CD4-positive, alpha-beta T cell treated with Interleukin-4 for 4 hours (primary cell): Measurements from ENCODE around the gene PFKL.

Source experiments
- DNase-seq: peaks from one replicate; pipeline ENCODE4 v3.0.0-alpha.2; 2020

Gene PFKL

DNA sequence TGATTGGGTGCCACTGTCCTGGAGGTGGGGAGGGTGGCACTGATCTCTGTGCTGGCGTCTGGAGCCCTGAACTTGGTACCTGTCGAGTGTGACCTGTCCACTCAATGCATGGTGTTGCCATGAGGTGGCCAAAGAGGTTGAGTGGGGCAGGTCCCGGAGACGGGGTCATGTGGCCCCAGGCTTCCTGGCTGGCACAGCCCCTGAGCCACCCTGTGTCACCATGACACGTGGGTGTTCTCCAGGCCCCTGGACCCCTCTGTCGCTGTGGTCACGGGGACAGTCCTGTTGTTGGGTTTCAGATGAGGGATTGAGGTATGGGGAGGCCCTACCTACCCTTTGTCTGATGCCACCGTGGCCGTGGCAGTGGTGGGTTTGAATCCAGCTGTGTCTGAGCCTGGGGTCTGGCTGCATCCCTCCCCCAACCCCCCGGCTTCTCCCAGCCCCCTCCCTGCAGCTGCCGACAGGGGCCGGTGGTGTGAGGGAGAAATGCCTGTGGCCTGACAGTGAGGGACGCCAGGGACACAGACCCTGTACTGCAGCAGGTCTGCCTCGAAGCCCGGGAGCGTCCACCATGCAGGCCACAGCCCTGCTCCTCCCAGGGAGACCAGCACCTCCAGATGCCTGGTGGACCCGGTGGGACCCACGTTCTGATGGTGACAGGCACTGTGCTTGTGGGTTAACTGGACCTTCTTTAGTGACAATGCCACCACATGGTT, 65.6 kb downstream of the PFKL start:
- DNase-seq, result no peak

DNA sequence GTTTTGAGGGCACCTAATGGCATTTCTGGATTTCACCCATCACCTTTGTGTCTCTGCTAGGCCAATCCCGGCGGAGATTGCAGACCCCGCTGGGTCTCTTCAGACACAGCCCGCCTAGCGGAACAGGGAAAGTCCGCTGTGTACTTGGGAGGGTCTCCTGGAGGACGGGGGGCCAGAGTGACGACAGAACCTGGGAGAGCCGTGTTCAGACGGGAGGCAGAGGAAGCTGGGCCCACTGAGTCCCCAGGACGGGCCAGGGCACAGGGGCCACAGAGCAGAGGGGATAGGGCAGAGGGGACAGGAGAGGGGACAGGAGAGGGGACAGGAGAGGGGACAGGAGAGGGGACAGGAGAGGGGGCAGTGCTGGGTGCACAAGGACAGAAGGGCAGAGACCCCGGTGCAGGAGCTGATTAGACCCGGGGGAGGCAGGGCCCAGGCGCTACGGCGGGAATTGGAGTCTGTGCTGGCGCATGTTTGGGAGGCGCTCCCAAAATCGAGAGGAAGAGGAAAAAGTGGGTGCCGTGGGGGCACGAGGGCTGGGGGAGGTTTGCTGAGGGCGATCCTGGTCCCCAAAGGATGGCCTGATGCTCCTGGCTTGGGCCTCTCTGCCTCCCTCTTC, 66.2 kb downstream of the PFKL start:
- DNase-seq, result no peak

DNA sequence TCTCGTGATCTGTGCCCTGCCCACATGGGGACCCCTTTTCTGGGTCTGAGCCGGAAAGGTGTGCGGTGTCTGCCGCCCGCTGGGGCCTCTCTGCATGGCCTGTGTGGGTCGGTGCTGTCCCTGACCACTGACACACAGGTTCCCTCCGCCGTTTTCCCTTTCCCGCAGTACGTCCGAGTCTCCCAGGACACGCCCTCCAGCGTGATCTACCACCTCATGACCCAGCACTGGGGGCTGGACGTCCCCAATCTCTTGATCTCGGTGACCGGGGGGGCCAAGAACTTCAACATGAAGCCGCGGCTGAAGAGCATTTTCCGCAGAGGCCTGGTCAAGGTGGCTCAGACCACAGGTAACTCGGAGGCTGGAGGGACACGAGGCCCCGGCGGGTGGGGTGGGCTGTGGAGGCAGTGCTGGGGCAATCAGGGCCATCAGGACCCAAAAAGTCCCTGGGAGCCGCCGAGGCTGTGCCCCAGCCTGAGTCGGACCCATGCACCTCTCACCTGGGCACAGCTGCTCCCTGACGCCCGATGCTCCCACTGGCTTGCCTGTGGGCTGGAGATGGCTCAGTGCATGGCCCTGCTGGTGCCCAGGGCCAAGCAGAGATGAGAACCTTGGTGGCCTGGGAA, 66.8 kb downstream of the PFKL start:
- no peak for DNase-seq

DNA sequence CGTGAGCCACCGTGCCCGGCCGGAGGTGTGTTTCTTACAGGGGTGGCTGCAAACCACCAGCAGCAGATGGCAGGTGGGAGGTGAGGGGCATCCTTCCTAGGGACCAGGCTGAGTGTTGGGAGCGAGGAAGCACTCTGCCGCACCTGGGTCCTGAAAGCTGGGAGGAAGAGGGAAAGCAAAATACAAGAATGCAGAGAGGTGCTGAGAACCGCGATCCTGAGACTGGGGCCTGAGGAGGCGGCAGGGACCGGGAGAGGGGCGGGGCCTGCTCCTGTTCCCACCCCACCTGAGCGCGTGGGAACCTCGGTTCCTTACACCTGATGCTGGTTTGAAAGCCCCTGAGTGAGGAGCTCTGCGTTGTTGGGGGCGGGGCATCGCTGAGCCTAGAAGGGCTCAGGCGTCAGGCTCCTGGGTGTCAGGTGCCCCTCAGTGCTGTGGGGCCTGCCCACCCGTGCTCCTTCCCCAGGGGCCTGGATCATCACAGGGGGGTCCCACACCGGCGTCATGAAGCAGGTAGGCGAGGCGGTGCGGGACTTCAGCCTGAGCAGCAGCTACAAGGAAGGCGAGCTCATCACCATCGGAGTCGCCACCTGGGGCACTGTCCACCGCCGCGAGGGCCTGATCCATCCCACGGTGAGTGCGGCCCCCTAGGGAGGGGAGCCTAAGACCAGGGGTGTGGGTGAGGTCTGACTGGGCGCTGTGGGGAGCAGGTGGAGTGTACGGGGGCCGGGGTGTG, 69.0 kb downstream of the PFKL start:
- DNase-seq, result no peak

DNA sequence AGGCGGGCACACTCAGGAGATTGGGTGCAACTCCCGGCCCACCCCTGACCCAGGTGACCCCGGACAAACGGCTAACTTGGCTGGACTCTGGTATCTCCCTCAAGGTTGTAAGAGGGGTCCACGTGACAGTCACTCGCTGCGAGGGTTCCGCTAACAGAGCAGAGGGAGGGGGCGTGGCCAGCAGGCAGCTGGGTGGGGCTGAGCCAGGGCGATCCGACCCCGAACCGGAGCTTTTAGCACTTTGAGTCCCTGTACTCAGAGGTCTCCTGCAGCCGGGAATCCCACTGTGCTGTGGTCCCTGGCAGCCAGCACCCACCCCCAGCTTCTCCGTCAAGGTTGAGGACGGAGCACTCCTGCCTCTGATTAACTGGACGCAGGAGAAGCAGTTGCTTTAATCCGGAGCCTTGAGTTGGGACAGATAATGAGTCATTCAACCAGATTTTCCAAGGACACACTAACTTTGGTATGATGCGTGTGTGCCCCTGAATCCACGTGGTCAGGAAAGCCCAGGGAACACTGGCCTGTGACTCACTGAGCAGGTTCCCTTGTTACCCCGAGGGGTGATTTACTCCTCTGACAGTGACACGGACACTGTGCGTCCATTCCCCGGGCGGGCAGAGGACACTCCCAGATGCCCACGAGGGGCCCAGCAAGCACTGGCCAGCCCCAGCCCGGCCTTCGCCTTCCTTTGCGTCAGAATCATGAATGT, 70.3 kb downstream of the PFKL start:
- no peak for DNase-seq

DNA sequence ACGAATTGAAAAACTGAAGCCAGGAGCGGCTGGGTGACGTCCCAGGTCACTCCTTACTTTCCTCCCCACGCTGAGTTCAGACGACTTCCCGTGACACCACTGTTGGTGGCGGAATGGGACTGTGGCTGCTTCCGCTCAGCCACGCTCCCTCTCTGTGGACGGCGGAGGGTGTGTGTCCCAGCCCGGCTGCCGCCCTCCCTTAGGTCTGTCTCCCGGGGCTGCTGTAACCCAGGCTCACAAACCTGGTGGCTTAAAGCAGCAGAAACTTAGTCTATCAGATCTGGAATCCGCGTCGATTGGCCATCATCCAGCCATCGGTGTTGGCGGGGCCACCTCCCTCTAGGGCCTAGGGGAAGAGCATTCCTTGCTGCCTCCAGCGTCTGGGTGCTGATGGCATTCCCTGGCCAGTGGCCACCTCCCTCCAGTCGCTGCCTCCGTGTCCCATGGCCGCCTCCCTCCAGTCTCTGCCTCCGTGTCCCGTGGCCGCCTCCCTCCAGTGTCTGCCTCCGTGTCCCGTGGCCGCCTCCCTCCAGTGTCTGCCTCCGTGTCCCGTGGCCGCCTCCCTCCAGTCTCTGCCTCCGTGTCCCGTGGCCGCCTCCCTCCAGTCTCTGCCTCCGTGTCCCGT, 71.0 kb downstream of the PFKL start:
- DNase-seq, result no peak

DNA sequence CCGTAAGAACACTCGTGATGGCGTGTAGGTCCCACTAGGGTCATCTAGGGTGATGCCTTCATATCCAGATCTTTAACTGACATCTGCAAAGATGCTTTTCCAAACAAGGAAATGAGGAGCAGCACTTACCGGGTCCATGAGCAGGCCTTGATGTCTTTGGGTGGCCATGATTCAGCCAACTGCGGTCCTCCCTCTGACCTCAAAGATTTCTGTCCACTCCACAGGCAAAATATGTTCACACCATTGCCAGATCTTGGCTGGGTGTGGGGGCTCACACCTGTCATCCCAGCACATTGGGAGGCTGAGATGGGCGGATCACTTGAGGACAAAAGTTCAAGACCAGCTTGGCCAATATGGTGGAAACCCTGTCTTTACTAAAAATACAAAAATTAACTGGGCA, 71.7 kb downstream of the PFKL start:
- no peak for DNase-seq

DNA sequence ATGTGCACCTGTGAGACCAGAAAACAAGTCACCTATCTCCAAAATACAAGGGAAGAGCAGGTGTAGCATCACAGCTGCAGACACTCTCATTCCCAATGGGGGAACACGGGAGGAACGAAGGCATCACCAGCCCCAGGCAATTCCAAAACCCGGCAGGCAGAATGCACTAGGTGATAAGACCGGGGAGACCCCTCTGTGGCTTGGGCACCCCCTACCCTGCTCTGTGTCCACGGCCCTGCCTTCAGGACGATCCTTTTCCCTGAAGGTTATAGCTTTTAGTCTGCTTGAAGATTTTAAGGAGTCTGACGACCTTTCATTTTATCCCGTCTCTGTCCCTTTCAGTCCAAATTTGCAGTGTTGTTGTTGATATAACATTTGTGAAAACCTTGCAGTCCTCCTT, 72.8 kb downstream of the PFKL start:
- no peak for DNase-seq

DNA sequence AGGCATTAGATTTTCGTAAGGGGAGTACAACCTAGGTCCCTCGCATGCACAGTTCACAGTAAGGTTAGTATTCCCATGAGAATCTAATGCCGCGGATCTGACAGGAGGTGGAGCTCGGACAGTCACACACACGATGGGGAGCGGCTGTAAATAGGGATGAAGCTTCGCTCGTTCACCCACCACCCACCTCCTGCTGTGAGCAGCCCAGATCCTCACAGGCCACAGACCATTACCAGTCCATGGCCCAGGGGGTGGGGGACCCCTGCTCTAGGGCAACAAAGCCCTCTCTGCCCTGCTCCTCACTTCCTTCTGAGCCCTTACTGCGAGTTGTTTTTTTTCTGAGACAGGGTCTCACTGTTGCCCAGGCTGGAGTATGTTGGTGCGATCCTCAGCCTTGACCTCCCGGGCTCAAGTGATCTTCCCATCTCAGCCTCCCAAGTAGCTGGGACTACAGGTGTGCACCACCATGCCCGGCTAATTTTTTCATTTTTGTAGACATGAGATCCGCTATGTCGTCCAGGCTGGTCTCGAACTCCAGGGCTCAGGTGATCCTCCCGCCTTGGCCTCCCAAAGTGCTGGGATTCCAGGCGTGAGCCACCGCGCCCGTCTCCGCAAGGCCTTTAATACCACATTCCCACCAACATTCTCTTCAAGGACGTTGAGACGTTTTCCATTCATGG, 74.9 kb downstream of the PFKL start:
- no peak for DNase-seq

DNA sequence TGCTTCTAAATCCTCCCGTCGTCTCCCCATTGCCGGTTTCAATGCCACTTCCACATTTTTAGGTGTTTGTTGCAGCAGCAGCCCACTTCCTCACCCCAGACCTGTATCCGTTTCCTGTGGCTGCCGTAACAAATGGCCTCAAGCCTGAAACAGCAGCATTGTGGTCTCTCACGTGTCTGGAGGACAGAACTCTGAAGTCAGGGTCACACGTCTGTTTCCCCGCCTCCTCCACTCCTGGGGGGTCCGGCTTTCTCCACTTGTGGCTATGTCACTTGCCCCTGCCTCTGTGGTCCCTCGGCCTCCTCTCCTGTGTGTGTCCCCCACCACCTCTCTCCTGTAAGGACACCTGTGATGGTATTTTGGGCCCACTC, 75.4 kb downstream of the PFKL start:
- peak; percentile 23 for DNase-seq

DNA sequence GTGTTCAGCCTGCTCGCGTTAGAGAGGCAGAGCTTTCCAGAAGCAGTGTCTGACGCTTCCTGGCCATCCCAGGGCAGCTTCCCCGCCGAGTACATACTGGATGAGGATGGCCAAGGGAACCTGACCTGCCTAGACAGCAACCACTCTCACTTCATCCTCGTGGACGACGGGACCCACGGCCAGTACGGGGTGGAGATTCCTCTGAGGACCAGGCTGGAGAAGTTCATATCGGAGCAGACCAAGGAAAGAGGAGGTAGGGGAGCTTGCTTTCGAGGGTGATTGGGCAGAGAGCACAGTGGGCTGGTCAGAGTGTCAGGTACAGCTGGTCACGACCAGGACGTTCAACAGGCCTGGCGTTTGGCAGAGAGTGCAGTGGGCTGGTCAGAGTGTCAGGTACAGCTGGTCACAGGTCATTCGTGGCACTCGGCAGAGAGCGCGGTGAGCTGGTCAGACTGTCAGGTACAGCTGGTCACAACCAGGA, 75.9 kb downstream of the PFKL start:
- no peak for DNase-seq

DNA sequence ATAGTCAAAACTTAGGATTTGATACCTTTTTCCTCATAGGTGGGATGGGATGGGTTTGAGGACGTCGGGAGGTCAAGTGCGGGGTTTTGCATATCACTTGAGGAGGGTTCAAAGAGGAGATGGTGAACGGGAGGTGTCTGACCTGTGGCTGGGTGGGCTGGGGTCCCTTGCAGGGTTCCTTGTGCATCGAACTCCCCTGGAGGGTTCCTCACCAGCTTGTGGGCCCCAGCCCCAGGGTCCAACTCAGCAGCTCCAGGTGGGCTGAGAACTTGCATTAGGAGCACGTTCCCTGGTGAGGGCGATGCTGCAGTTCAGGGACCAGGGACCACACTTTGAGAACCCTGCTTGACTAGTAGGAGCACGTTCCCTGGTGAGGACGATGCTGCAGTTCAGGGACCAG, 76.8 kb downstream of the PFKL start:
- no peak for DNase-seq
